MM.1S (cell line): ENCODE results near the gene PKNOX1.

Experiments used
- CTCF ChIP-seq: fragments of 300-600 bp; sonication (generic); IDR thresholded peaks from 2 replicates; pipeline ENCODE4 v1.5.1; 2016; ENCODE audit warnings: antibody characterized with exemption, low read length, mixed read lengths
- EZH2 ChIP-seq: fragments of 300-600 bp; sonication (generic); optimal IDR thresholded peaks from 2 replicates; pipeline ENCODE3; 2017; ENCODE audit warnings: low read depth, mild to moderate bottlenecking, antibody characterized with exemption, low read length, mixed read lengths

- TF ChIP-seq CTCF (no peak), EZH2 (no peak)
Observed at GRCh38 chr21:42937960-42938605, 36.3 kb upstream of the PKNOX1 start.
